Neuronal stem cell (in vitro differentiated cells): ENCODE results near the gene PRDM10.
"Not testable (repeated sequence)": the region's sequence is repeated elsewhere in the genome, so short reads cannot be mapped to it uniquely, and the experiment has no call there.

Source experiments
- DNase-seq: peaks from one replicate; pipeline ENCODE4 v3.0.0-alpha.2; 2013; ENCODE audit warnings: low spot score
- H2AFZ ChIP-seq: one replicate; pipeline ENCODE4 v1.6.1; 2013; ENCODE audit warnings: mild to moderate bottlenecking, low read length, inconsistent platforms
- H2AK5ac ChIP-seq: 2 replicates; pipeline ENCODE4 v1.6.1; 2013; ENCODE audit warnings: low read depth, mild to moderate bottlenecking, inconsistent platforms, low read length, moderate library complexity, mixed read lengths
- H2BK120ac ChIP-seq: 2 replicates; pipeline ENCODE4 v1.6.1; 2013; ENCODE audit warnings: low read depth, mild to moderate bottlenecking, inconsistent platforms, low read length, moderate library complexity, mixed read lengths
- H2BK12ac ChIP-seq: one replicate; pipeline ENCODE4 v1.6.1; 2013; ENCODE audit warnings: low read length, inconsistent platforms
- H2BK15ac ChIP-seq: 2 replicates; pipeline ENCODE4 v1.6.1; 2013; ENCODE audit warnings: mild to moderate bottlenecking, low read length, inconsistent platforms, mixed read lengths
- H2BK5ac ChIP-seq: one replicate; pipeline ENCODE4 v1.6.1; 2013; ENCODE audit warnings: inconsistent platforms, mild to moderate bottlenecking, low read length, moderate library complexity
- H3K14ac ChIP-seq: one replicate; pipeline ENCODE4 v1.6.1; 2013; ENCODE audit warnings: low read length, inconsistent platforms
- H3K18ac ChIP-seq: 2 replicates; pipeline ENCODE4 v1.6.1; 2013; ENCODE audit warnings: low read length, inconsistent platforms
- H3K23ac ChIP-seq: 2 replicates; pipeline ENCODE4 v1.6.1; 2013; ENCODE audit warnings: low read depth, mild to moderate bottlenecking, mixed read lengths, low read length, inconsistent platforms; ENCODE audit not compliant: poor library complexity
- H3K27ac ChIP-seq: replicated peaks from 3 replicates; pipeline ENCODE4 v1.5.1; 2013; ENCODE audit warnings: low read length, inconsistent platforms
- H3K27me3 ChIP-seq, 3 experiments: 2 replicates each; pipeline ENCODE4 v1.6.1; 2013; ENCODE audit warnings: low read length in 3 of 3, mild to moderate bottlenecking in 2 of 3, inconsistent platforms in 1 of 3, low read depth in 1 of 3, mixed read lengths in 1 of 3, moderate library complexity in 1 of 3; ENCODE audit not compliant: control insufficient read depth in 3 of 3, insufficient read depth in 3 of 3
- H3K36me3 ChIP-seq, 2 donors: replicated peaks in 1 of 2; 2 replicates each; pipeline ENCODE4 v1.6.1; 2013; ENCODE audit warnings: low read length in 2 of 2; ENCODE audit not compliant: control insufficient read depth in 2 of 2, insufficient read depth in 2 of 2
- H3K4ac ChIP-seq: 2 replicates; pipeline ENCODE4 v1.6.1; 2013; ENCODE audit warnings: inconsistent platforms, mild to moderate bottlenecking, low read length, moderate library complexity
- H3K4me1 ChIP-seq, 2 donors: 1 replicate in 1 of 2; 2 replicates in 1 of 2; pipeline ENCODE4 v1.6.1; 2013; ENCODE audit warnings: low read length in 2 of 2, low read depth in 1 of 2; ENCODE audit not compliant: control insufficient read depth in 2 of 2, insufficient read depth in 1 of 2
- H3K4me2 ChIP-seq: one replicate; pipeline ENCODE4 v1.6.1; 2013; ENCODE audit warnings: mild to moderate bottlenecking, low read length, inconsistent platforms; ENCODE audit not compliant: insufficient read depth, poor library complexity, severe bottlenecking
- H3K4me3 ChIP-seq, 2 donors: 2 replicates each; pipeline ENCODE4 v1.5.1; 2013; ENCODE audit warnings: low read length in 2 of 2, mild to moderate bottlenecking in 2 of 2, inconsistent platforms in 1 of 2, moderate library complexity in 1 of 2
- H3K79me1 ChIP-seq: one replicate; pipeline ENCODE4 v1.6.1; 2013; ENCODE audit warnings: low read depth, mild to moderate bottlenecking, inconsistent platforms, low read length, moderate library complexity
- H3K9ac ChIP-seq: one replicate; pipeline ENCODE4 v1.6.1; 2013; ENCODE audit warnings: mild to moderate bottlenecking, low read depth, low read length, inconsistent platforms; ENCODE audit not compliant: poor library complexity
- H3K9me3 ChIP-seq, 2 donors: replicated peaks in 1 of 2; 2 replicates each; pipeline versions ENCODE3 to v1.6.1; 2013; ENCODE audit warnings: low read length in 2 of 2, mild to moderate bottlenecking in 2 of 2, inconsistent platforms in 1 of 2, low read depth in 1 of 2, mixed read lengths in 1 of 2, moderate library complexity in 1 of 2; ENCODE audit not compliant: control insufficient read depth in 2 of 2, insufficient read depth in 1 of 2
- H4K8ac ChIP-seq: one replicate; pipeline ENCODE4 v1.6.1; 2013; ENCODE audit warnings: low read depth, mild to moderate bottlenecking, inconsistent platforms, low read length, moderate library complexity
- H4K91ac ChIP-seq: one replicate; pipeline ENCODE4 v1.6.1; 2013; ENCODE audit warnings: low read length, low read depth, mild to moderate bottlenecking, inconsistent platforms; ENCODE audit not compliant: poor library complexity
- WGBS, 2 donors: extraction: QIAGEN DNeasy Blood & Tissue Kit; methylation state at CpG; one replicate each; pipeline ENCODE4 v1.1.7; 2013; ENCODE audit warnings: missing lambda C conversion rate in 2 of 2, mixed read lengths in 1 of 2; ENCODE audit not compliant: insufficient read length in 2 of 2, insufficient replicate concordance in 1 of 2; ENCODE audit errors: extremely low coverage in 2 of 2; 5-methylcytosine and 5-hydroxymethylcytosine counted together

Gene PRDM10

DNA sequence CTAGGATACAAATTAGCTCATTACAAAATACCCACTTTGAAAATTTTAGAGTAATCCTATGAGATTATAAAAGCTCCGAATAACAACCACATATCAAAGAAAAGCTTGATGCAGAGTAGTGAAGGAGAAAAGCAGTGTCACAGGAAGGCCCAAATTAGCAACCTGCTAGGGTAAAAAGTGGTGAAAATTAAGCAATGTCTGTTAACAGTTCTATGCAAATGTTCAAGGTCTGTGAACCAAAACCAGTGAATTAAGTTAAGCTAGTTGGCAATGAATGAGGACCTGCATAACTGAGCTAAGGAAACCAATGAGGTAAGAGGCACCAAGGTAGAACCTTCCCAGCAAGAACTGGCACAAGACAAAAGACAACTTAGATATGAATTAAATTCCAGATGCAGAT, 29.6 kb downstream of the PRDM10 start:
- Histone ChIP-seq H3K27ac (no peak overlapping the region), H3K4ac (no peak overlapping the region), H2BK5ac (no peak overlapping the region), H4K91ac (no peak overlapping the region), H2BK120ac (no peak overlapping the region), H3K9me3 (no peaks in the 10 kb centered on the region), H2BK12ac (no peak overlapping the region), H4K8ac (no peak overlapping the region), H3K79me1 (peaks cover 5% of the 10 kb centered on the region), H3K18ac (no peak overlapping the region), H3K4me1 (peaks cover 8 to 20% of the 10 kb centered on the region in 2 donors), H3K4me3 (no peak overlapping the region), H3K36me3 (no peaks in the 10 kb centered on the region), H3K14ac (no peak overlapping the region), H2BK15ac (no peak overlapping the region), H3K23ac (no peak overlapping the region), H2AK5ac (no peak overlapping the region), H3K4me2 (no peak overlapping the region), H3K9ac (no peak overlapping the region), H3K27me3 (no peaks in the 10 kb centered on the region), H2AFZ (peak overlapping the region; percentile 16)
- no peak for DNase-seq
- no CpG with 5 or more reads among the region's 1 CpG for WGBS, 2 donors

DNA sequence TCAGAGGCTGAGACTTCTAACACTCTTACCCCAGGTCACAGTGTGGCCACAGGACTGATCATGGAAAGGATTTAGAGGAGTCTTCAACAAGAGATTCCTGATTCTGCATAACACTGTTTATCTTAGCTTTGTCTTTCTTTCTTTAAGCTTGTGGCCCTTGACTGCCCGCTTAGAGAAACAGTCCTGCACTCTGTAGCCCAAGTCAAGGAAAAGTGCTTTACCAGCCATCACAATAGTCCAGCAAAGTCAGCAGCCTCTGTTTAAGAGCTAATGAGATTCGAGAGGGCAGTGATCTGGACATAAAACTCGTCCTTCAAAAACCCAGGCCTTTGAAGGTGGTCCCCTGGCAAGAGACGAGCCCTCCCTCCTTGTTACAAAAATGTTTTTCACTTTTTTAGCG, 30.0 kb downstream of the PRDM10 start:
- no peaks in the 10 kb centered on the region for H3K36me3 ChIP-seq
- no peaks in the 10 kb centered on the region for H3K9me3 ChIP-seq
- no CpG with 5 or more reads among the region's 5 CpGs for WGBS, 2 donors
- H3K4me1 ChIP-seq: peaks cover 8 to 20% of the 10 kb centered on the region in 2 donors
- H3K27ac ChIP-seq: no peak overlapping the region
- DNase-seq: peak; percentile 23
- no peak overlapping the region for H3K4me2 ChIP-seq
- H2BK15ac ChIP-seq: no peak overlapping the region
- H3K9ac ChIP-seq: no peak overlapping the region
- no peak overlapping the region for H3K4ac ChIP-seq
- no peak overlapping the region for H2AK5ac ChIP-seq
- H4K8ac ChIP-seq: no peak overlapping the region
- H2BK120ac ChIP-seq: no peak overlapping the region
- H3K79me1 ChIP-seq: peaks cover 5% of the 10 kb centered on the region
- H3K4me3 ChIP-seq: no peak overlapping the region
- H3K23ac ChIP-seq: no peak overlapping the region
- no peak overlapping the region for H3K18ac ChIP-seq
- no peak overlapping the region for H2BK12ac ChIP-seq
- H2BK5ac ChIP-seq: no peak overlapping the region
- H2AFZ ChIP-seq: peak overlapping the region; percentile 16
- no peak overlapping the region for H4K91ac ChIP-seq
- H3K27me3 ChIP-seq: no peaks in the 10 kb centered on the region
- H3K14ac ChIP-seq: no peak overlapping the region

GRCh38 chr11:129971856-129972255, 30.8 kb downstream of the PRDM10 start:
- not testable (repeated sequence) for H3K18ac ChIP-seq, H3K14ac ChIP-seq, H2BK5ac ChIP-seq, H4K8ac ChIP-seq, H3K4me3 ChIP-seq, H3K23ac ChIP-seq, H2BK12ac ChIP-seq, H3K9ac ChIP-seq, H2AFZ ChIP-seq, H2BK15ac ChIP-seq, H3K79me1 ChIP-seq, H4K91ac ChIP-seq, H3K36me3 ChIP-seq, H2AK5ac ChIP-seq, H3K9me3 ChIP-seq, H3K27ac ChIP-seq, H3K4me2 ChIP-seq, H2BK120ac ChIP-seq, H3K27me3 ChIP-seq, DNase-seq, H3K4ac ChIP-seq
- H3K4me1 ChIP-seq: peaks cover 8 to 20% of the 10 kb centered on the region in 2 donors
- WGBS, 2 donors: no CpG with 5 or more reads among the region's 29 CpGs

GRCh38 chr11:129969920-129970319, 32.7 kb downstream of the PRDM10 start:
- Histone ChIP-seq H3K4me1 (peaks cover 8 to 17% of the 10 kb centered on the region in 2 donors), H3K9me3 (no peaks in the 10 kb centered on the region), H3K79me1 (peaks cover 2% of the 10 kb centered on the region), H3K23ac (no peak overlapping the region), H3K4me3 (no peak overlapping the region), H2BK12ac (no peak overlapping the region), H3K27ac (no peak overlapping the region), H3K27me3 (no peaks in the 10 kb centered on the region), H2BK15ac (no peak overlapping the region), H3K4me2 (no peak overlapping the region), H3K9ac (no peak overlapping the region), H2BK120ac (no peak overlapping the region), H3K36me3 (no peaks in the 10 kb centered on the region), H3K18ac (no peak overlapping the region), H4K8ac (no peak overlapping the region), H2BK5ac (no peak overlapping the region), H2AK5ac (no peak overlapping the region), H2AFZ (no peak overlapping the region), H3K14ac (no peak overlapping the region), H4K91ac (no peak overlapping the region), H3K4ac (no peak overlapping the region)
- WGBS, 2 donors: no CpG with 5 or more reads among the region's 2 CpGs
- DNase-seq: no peak
